Stimulated activated CD4-positive, alpha-beta T cell treated with anti-CD3 and anti-CD28 coated beads, Interleukin-12 subunit alpha, Interleukin-12 subunit beta, amount 100 ng/mL, for 48 hours (primary cell): ENCODE measurements around the gene LRRC41.
"Not testable (repeated sequence)": the region's sequence is repeated elsewhere in the genome, so short reads cannot be mapped to it uniquely, and the experiment has no call there.

Experiments
- DNase-seq, 3 donors: peaks; one replicate each; pipeline ENCODE4 v3.0.0-alpha.2; 2020; ENCODE audit warnings: low read depth in 2 of 3, low spot score in 1 of 3

LRRC41 gene

GRCh38 chr1:46246136-46246535 is 57.3 kb downstream of the LRRC41 start:
- not testable (repeated sequence) for DNase-seq

- DNase-seq, result no peak
These were observed 58.6 kb downstream of the LRRC41 start for GRCh38 chr1:46244656-46245371.

- not testable (repeated sequence) for DNase-seq
These were observed 59.6 kb downstream of the LRRC41 start for GRCh38 chr1:46243831-46244230.

GRCh38 chr1:46242918-46243317 is 60.5 kb downstream of the LRRC41 start:
- no peak for DNase-seq

GRCh38 chr1:46241733-46242132 is 61.7 kb downstream of the LRRC41 start:
- not testable (repeated sequence) for DNase-seq

- not testable (repeated sequence) for DNase-seq
These were observed 64.6 kb downstream of the LRRC41 start for GRCh38 chr1:46238865-46239264.

- DNase-seq, result no peak
These were observed 66.5 kb downstream of the LRRC41 start for GRCh38 chr1:46236882-46237281.

- not testable (repeated sequence) for DNase-seq
These were observed 72.2 kb downstream of the LRRC41 start for GRCh38 chr1:46231231-46231630.
